GM18907 (cell line): ENCODE results near the gene NSD2.
"Not testable (repeated sequence)": the region's sequence is repeated elsewhere in the genome, so short reads cannot be mapped to it uniquely, and the experiment has no call there.

ENCODE experiments used
- ATAC-seq: cut with Tn5 transposase; IDR thresholded peaks from one replicate; pipeline ENCODE4 v1.9.1; 2021; ENCODE audit warnings: mild to moderate bottlenecking, moderate library complexity; ENCODE audit not compliant: unreplicated experiment

The NSD2 gene

GRCh38 chr4:2031161-2031560, 160.0 kb downstream of the NSD2 start:
- ATAC-seq = not testable (repeated sequence)
